Liver (tissue), 9 donors: ENCODE results near the gene CERS4. TPM values are rescaled to one million over a fixed set of nuclear protein-coding genes. Genes with fewer than 3 reads are reported as not detected.
"Not testable (repeated sequence)": the region's sequence is repeated elsewhere in the genome, so short reads cannot be mapped to it uniquely, and the experiment has no call there.

Experiments used
- DNase-seq: peaks from one replicate; pipeline ENCODE4 v3.0.0-alpha.2; 2017; ENCODE audit warnings: low spot score
- H3K27ac ChIP-seq, 2 donors: one replicate each; pipeline ENCODE4 v1.7.0; 2013; ENCODE audit warnings: inconsistent platforms in 2 of 2, low read length in 2 of 2, control low read depth in 1 of 2, low read depth in 1 of 2, mild to moderate bottlenecking in 1 of 2
- H3K27me3 ChIP-seq, 4 donors: one replicate each; pipeline versions ENCODE4 v1.6.1 to v1.7.0; 2013; ENCODE audit warnings: low read length in 3 of 4, inconsistent platforms in 1 of 4, mild to moderate bottlenecking in 1 of 4, moderate library complexity in 1 of 4; ENCODE audit not compliant: control insufficient read depth in 4 of 4, insufficient read depth in 4 of 4
- H3K36me3 ChIP-seq, 4 donors: one replicate each; pipeline versions ENCODE4 v1.6.1 to v1.7.0; 2013; ENCODE audit warnings: low read length in 3 of 4, mild to moderate bottlenecking in 3 of 4, low read depth in 1 of 4, moderate library complexity in 1 of 4; ENCODE audit not compliant: control insufficient read depth in 4 of 4, insufficient read depth in 3 of 4
- H3K4me1 ChIP-seq, 4 donors: one replicate each; pipeline versions ENCODE4 v1.6.1 to v1.7.0; 2013; ENCODE audit warnings: low read length in 3 of 4, mild to moderate bottlenecking in 3 of 4, moderate library complexity in 1 of 4; ENCODE audit not compliant: control insufficient read depth in 4 of 4, insufficient read depth in 4 of 4
- H3K4me3 ChIP-seq, 3 donors: one replicate each; pipeline versions ENCODE4 v1.6.1 to v1.7.0; 2013; ENCODE audit warnings: low read length in 3 of 3, control low read depth in 1 of 3, low read depth in 1 of 3, mild to moderate bottlenecking in 1 of 3
- H3K9ac ChIP-seq, 2 donors: one replicate each; pipeline ENCODE4 v1.7.0; 2013; ENCODE audit warnings: low read length in 2 of 2, mild to moderate bottlenecking in 2 of 2, moderate library complexity in 2 of 2, control low read depth in 1 of 2, low read depth in 1 of 2
- H3K9me3 ChIP-seq, 4 donors: one replicate each; pipeline versions ENCODE4 v1.6.1 to v1.7.0; 2013; ENCODE audit warnings: low read length in 3 of 4; ENCODE audit not compliant: control insufficient read depth in 4 of 4
- ATF3 ChIP-seq: IDR thresholded peaks from 2 replicates; pipeline ENCODE4 v1.6.1; 2016; ENCODE audit warnings: antibody characterized with exemption
- CTCF ChIP-seq: fragments of 150-350 bp; IDR thresholded peaks from 2 replicates; pipeline ENCODE4 v1.5.1; 2017; ENCODE audit warnings: improper control_type of control experiment, low read depth, low read length; ENCODE audit not compliant: missing input control
- EGR1 ChIP-seq, 2 donors: IDR thresholded peaks; 2 replicates each; pipeline ENCODE4 v1.6.1; 2016 to 2018; ENCODE audit warnings: antibody characterized with exemption in 2 of 2, low read depth in 2 of 2
- FOXA1 ChIP-seq: IDR thresholded peaks from 2 replicates; pipeline ENCODE4 v1.6.1; 2016; ENCODE audit warnings: antibody characterized with exemption
- FOXA2 ChIP-seq: IDR thresholded peaks from 2 replicates; pipeline ENCODE4 v1.6.1; 2016; ENCODE audit warnings: antibody characterized with exemption
- GABPA ChIP-seq, 2 donors: IDR thresholded peaks in 1 of 2; conservative IDR thresholded peaks in 1 of 2; 2 replicates each; pipeline ENCODE4 v1.6.1; 2016; ENCODE audit warnings: antibody characterized with exemption in 2 of 2, mild to moderate bottlenecking in 1 of 2, moderate library complexity in 1 of 2
- HNF4G ChIP-seq: IDR thresholded peaks from 2 replicates; pipeline ENCODE4 v1.6.1; 2016; ENCODE audit warnings: antibody characterized with exemption
- JUND ChIP-seq, 2 donors: IDR thresholded peaks; 2 replicates each; pipeline ENCODE4 v1.6.1; 2016; ENCODE audit warnings: antibody characterized with exemption in 2 of 2
- MAX ChIP-seq: IDR thresholded peaks from 2 replicates; pipeline ENCODE4 v1.6.1; 2016; ENCODE audit warnings: antibody characterized with exemption
- RAD21 ChIP-seq, 2 donors: IDR thresholded peaks; 2 replicates each; pipeline ENCODE4 v1.6.1; 2016; ENCODE audit warnings: antibody characterized with exemption in 2 of 2, mild to moderate bottlenecking in 2 of 2
- SP1 ChIP-seq: IDR thresholded peaks from 2 replicates; pipeline ENCODE4 v1.6.1; 2018; ENCODE audit warnings: antibody characterized with exemption, mild to moderate bottlenecking
- TAF1 ChIP-seq: conservative IDR thresholded peaks from 2 replicates; pipeline ENCODE4 v1.6.1; 2016; ENCODE audit warnings: antibody characterized with exemption, mild to moderate bottlenecking
- ZBTB33 ChIP-seq: IDR thresholded peaks from 2 replicates; pipeline ENCODE4 v1.6.1; 2016; ENCODE audit warnings: antibody characterized with exemption
- WGBS: extraction: QIAGEN DNeasy Blood & Tissue Kit; methylation state at CpG from one replicate; pipeline ENCODE4 v1.1.7; 2013; 5-methylcytosine and 5-hydroxymethylcytosine counted together
- polyA plus RNA-seq, 2 donors: library from polyadenylated mRNA; stranded (reverse) in 1 of 2; unstranded in 1 of 2; fragments of 200-250 nt in 1 of 2; fragments of >200 nt in 1 of 2; fragmentation: Nextera tagmentation in 1 of 2; extraction: Ambion mirVana in 1 of 2; gene quantifications; one replicate each; pipeline versions ENCODE4 v1.2.1 to v1.2.3, GENCODE V29; 2013 to 2015
- total RNA-seq, 2 donors: library from RNA; depleted of rRNA; stranded (reverse); fragments of >200 nt; gene quantifications; one replicate each; pipeline ENCODE4 v1.2.3, GENCODE V29; 2014
- donor health status: healthy.
- donor health status: healthy.
- donor health status: healthy.
- donor health status: healthy.
- donor health status: healthy.

The CERS4 gene
- total and polyA plus RNA-seq, 4 donors, result 42.7 to 65.1 (median 56.4) TPM

- TF ChIP-seq GABPA (IDR thresholded peaks at IDR 0.05 in 1 of 2, conservative IDR thresholded peaks at IDR 0.05 in 1 of 2) (no peak), ZBTB33 (no peak), ATF3 (no peak), MAX (no peak), SP1 (no peak), HNF4G (no peak), JUND (IDR thresholded peaks at IDR 0.05) (no peak), EGR1 (IDR thresholded peaks at IDR 0.05; ENCODE audit: low read depth in 2 of 2) (no peak), FOXA2 (no peak), CTCF (no peak), TAF1 (no peak), FOXA1 (no peak), RAD21 (IDR thresholded peaks at IDR 0.05) (no peak)
- H3K9ac ChIP-seq, result no peak overlapping the region
- H3K9me3 ChIP-seq, result no peaks in the 10 kb centered on the region
- H3K27me3 ChIP-seq, result no peaks in the 10 kb centered on the region
- no peak for DNase-seq
- no peak overlapping the region for H3K4me3 ChIP-seq
- no peaks in the 10 kb centered on the region for H3K36me3 ChIP-seq
- no peak overlapping the region for H3K27ac ChIP-seq
- peaks cover 0 to 3% (median 0%) of the 10 kb centered on the region in 4 donors for H3K4me1 ChIP-seq
- 72% methylated on average over 10 of the region's 10 CpGs for WGBS
Measured at GRCh38 chr19:8196271-8196927, 12.8 kb upstream of the CERS4 start.

GRCh38 chr19:8203288-8204120, 5.7 kb upstream of the CERS4 start:
- WGBS, result 84% methylated on average over 15 of the region's 15 CpGs
- H3K4me3 ChIP-seq, H3K27ac ChIP-seq, H3K27me3 ChIP-seq, H3K36me3 ChIP-seq, H3K4me1 ChIP-seq, H3K9ac ChIP-seq, DNase-seq, H3K9me3 ChIP-seq: not testable (repeated sequence)
